NCI-H187 treated with DMSO at 0.1 percent for 48 hours (cell line): ENCODE data around the gene KCNJ1.

Experiments used
- DNase-seq: peaks from one replicate; lab custom pipeline; 2025; lab: John Stamatoyannopoulos, UW

Gene KCNJ1

DNA sequence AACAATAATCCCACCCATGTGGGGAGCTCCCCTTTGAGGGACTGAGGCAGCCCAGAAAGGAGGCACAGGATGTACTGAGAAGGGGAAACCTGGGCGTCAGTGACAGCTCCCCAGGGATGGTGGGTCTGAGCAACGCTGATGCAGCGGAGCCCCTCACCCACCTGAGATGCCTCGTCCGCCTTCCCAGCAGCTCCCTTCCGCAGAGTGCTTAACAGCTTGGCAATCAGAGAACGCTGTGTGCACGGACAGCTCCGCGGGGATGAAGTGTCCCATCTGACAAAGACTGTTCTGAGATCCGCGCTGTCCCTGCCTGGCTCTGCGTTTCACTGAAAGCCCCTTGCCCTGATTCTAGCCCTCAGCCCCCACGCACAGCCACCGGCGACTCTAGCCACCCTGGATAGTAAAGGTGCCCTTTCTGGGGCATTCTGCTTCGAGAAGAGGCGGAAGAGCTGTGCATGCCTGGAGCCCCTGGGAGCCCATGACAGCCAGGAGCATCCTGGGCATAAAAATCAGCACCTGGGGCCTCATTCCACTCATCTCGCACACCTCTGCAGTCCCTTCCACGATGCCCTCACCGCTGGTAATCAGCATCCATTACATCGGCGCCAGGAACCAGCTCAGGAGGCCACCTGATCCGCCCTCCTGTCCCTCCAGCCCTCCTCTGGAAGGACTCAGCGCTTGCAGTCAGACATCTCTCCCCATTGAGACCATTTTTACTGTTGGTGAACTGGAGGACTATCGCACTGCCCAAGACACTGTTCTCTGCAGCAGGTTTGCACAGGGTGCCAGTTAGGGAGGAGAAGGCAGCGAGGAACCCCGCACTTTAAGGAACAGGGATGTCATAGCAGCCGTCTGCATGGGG, 34.8 kb upstream of the KCNJ1 start:
- no peak for DNase-seq

DNA sequence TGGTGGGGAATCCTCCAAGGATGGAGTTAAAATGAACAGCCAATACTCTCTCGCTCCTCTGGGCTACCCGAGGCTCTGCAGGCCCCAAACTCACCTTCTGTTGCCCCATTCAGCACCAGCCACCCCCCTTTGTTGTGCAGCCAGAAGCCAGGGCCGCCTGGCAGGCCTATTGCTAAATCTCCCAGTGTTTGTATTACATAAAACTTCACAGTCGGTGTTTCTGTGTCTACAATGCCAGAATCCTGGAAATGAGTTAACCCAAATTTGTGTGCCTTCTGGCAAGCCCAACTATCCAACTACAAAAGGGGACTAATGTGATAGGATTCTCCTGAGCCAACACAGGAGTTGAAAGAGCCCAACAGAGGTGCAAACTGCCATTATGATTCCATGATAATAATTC, 33.4 kb upstream of the KCNJ1 start:
- DNase-seq = no peak

DNA sequence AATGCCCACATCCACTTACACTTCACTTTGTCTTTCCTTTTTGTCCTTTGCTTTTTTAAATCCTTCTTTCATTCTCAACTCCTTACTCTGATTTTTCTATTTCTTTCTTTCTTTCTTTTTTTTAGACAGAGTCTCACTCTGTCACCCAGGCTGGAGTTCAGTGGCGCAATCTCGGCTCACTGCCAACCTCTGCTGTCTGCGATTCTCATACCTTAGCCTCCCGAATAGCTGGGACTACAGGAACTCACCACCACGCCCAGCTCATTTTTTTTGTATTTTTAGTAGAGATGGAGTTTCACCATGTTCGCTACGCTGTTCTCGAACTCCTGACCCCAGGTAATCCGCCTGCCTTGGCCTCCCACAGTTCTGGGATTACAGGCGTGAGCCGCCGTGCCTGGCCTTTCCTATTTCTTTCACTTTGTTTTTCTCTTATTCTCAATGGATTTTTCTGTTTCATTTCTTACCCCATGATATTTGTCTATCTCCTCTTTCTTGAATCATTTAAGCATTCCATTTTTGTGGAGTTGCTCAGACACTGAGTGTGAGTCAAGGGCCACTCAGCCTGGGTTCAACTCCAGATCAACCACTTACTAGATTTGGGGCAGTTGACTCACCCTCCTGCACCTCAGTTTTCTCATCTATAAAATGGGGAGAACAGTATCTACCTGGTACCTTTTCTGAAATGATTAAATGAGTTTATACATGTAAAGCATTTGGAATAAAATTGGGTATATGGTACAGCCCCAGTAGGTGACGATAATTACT, 31.7 kb upstream of the KCNJ1 start:
- no peak for DNase-seq

DNA sequence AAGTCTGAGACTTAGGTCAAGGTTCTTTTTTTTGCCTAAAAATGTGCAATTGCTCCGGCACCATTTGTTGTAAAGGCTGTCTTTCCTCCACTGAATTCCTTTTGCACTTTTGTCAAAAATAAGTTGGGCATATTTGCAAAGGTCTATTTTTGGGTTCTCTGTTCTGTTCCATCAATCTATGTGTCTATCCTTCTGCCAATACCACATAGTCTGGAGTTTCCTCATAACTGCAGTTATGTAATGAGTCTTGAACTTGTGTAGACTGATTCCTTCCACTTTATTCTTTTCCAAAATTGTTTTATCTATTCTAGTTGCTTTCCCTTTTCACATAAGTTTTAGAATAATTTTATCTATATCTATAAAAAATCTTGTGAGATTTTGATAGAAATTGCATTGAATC, 30.7 kb upstream of the KCNJ1 start:
- DNase-seq = no peak

DNA sequence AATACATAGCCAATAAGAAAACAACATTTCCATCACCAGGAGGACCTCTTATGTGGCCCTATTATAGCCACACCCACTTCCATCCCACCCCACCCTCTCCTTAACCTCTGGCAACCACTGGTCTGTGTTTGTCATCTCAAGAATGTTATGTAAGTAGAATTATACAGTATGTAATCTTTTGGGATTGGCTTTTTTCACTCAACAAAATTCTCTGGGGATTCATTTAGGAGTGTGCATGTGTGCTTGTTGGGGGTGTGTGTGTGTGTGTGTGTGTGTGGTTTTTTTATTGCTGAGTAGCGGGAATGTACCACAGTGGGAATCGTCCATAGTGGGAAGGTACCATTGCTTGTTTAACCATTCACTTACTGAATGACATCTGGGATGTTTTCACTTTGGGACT, 29.3 kb upstream of the KCNJ1 start:
- DNase-seq = no peak

DNA sequence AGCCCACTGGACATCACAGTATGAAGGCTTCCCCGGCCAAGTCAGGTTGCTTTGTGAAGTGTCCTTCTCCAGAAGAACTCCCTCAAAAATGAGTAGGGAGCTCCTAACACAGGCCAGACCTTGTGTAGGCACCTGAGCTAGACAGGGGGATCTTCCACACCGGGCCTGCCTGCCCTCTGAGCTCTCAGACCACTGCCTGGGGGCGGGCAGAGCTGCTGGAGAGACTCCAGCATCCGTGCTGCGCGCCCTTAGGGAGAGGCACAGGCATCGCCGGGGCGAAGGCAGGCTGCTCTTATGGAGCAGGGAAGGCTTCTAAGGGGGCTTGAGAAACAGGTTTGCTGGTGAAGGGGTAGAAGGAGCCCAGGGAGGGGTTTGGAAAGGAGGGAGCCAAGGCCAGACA, 28.4 kb upstream of the KCNJ1 start:
- DNase-seq = no peak

DNA sequence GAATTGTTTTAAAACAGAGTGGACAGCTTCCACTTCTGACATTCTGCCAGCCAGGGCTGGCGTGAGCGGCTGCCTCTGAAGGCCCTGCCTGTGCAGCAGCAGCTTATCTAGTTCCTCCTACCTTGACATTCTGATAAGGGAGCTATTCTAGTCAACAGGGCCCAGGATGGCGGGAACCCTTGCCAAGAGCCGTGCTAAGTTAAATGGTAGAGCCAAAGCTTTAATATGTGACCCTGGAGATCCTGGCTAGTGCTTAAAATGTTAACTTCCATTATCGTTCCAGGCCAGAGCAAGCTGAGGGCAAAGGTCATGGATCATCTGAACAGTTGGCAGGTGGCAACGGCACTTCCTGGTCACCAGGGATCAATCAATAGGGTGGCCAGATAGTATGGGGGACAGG, 27.6 kb upstream of the KCNJ1 start:
- no peak for DNase-seq

DNA sequence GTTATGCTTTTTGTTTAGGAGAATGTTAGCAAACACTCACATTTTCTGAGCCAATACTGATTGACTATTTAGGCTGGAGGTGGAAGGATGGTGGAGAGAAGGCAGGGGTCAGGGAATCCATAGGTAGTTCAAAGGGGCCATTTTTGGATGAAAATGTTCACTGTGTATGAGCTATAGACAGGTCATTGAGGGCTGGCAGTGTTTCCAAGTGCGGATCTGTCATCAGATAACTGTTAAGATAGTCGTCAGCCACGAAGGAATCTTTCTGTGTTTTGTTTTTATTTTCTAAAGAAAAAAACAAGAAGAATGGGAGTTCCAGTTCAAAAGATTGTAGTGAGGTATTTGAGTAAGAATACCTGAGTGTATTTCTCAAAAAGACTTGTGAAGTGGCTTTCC, 27.2 kb upstream of the KCNJ1 start:
- no peak for DNase-seq

DNA sequence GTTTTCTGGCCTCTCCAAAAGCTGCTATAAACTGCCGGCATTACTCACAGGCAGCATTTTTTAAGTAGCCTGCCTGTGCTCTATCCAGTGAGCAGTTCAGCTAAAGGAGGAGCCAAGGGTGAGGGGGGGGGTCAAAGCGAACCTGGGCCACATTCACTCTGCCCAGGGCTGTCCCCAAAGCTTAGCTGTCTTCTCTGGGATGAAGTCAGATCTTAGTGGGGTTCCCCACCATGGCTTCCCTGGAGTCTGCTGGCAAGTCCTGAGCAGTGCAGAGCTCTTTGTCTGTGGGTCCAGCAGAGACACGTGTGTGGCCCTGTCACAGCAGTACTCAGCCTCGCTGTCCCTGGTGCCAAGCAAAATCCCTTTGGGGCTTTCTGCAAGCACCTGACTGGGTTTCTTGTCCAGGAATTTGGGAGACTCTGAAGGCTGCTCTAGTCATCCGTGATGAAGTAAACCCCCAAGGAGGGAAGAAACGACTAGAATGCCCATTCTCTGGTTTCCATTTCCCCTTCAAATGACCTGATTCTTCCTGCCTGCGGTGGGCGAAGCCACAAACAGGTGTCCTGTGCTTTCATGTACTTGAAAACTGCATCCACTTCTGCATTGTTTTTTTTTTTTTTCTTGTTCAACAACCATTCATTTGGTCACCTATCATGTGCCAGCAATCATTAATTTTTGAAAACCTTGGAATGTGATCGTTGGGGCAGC, 26.6 kb upstream of the KCNJ1 start:
- no peak for DNase-seq

DNA sequence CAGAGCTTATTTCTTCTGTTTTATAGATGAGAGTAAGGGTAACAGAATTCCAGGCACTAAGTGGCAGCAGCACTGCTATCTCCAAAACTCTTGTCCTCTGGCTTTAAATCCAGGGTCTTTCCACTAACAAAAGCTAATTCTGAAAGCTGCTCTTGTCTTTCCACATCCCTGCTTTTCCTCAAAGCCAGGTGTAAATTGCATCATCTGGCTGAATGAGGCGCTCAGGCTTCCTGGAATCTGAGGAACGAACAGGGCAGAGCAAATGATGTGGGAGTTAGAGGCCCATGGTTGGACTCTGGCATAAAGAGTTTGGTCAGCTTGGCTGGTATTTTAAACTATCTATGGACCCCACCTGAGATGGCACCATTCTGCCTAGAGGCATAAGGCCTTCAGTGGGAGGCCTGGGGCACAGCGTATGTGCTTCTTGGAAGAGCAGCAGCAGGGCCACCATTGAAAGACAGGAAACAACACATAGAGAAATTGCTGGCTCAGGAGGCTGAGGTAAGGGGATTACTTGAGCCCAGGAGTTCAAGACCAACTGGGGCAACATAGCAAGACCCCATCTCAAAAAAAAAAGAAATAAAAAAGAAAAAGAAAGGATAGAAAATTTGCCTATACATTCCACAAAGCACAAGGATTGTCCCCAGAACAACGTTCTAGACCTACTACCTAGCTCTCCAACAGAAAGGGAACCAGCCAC, 25.9 kb upstream of the KCNJ1 start:
- DNase-seq = no peak

DNA sequence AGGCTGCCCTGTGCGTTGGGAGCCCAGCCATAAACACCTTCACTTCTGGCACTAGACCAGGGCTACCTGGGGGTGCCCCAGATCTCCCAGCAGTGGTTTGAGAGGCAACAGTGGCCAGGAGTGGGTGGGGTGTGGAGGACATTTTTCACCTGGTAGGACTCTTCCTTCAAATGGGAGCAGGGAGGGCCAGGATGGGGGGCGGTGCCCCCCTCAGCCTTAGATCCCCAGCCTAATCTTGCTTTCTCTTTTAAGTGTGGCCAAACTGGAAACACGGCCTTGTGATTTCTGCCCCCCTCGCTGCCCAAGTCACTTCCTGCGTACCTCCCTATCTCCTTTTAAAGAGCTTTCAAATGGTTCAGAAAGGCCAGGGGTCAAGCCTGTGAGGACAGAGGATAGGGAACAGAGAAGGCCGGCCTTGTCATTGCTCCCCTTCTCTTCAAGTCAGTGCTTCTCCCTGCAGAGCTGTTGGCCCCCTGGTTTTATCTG, 24.9 kb upstream of the KCNJ1 start:
- no peak for DNase-seq

DNA sequence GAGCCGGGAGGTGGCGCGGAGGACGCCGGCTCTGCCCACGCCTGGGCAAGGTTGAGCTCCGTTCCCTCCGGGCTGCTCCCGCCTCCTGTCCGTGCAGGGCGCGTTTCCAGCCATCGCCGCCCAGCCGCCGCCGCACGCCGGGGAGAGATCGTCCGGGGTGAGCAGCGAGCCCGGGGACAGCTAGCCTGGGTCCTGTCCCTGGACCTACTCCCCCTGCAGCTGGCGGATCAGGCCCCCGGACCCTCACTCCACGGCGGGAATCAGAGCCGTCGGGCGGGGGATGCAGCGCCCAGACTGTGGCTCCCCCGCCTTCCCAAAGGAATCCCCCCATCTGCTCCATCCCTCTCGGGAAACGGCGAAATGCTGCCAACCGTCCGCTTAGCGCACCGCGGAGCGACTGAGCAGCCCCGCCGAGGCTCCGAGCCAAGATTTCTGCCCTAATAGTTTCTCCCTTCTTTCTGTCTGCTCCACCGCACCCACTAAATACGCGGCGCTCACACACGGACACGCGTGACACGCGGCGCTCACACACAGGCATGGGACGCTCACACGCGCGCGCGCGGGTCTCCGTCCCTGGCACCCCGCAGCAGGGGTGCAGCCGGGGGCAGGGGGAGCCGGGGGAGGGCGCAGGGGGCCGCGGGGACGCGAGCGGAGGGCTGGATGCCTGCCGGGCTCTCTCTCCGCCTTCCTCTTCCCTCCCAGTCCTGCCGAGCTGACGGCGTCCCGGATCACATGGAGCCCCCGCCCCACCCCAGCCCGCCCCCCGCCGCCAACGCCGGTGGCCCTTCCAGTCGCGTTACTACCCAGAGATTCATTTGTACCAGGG, 23.7 kb upstream of the KCNJ1 start, which contains the start of gene KCNJ5:
KCNJ5 (plus strand) TSS at position 814 of the 826 bp plus-strand sequence. CDS start 19,918 bp downstream, outside the sequence.
- DNase-seq = no peak

DNA sequence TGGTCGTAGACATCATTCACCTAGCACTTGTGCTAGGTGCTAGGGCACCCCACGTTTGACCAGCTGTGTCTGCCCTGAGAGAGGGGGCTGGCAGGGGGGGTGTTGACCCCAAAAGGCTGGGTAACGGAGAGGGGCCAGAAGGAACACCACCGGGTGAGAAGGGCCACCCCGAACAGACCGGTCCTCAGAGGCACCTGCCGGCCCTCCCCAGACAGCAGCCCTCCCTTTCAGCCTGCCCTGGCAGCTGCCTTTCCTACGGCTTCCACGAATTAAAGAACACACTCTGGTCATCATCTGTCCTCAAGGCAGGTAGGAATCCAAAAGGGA, 23.1 kb upstream of the KCNJ1 start:
- no peak for DNase-seq

DNA sequence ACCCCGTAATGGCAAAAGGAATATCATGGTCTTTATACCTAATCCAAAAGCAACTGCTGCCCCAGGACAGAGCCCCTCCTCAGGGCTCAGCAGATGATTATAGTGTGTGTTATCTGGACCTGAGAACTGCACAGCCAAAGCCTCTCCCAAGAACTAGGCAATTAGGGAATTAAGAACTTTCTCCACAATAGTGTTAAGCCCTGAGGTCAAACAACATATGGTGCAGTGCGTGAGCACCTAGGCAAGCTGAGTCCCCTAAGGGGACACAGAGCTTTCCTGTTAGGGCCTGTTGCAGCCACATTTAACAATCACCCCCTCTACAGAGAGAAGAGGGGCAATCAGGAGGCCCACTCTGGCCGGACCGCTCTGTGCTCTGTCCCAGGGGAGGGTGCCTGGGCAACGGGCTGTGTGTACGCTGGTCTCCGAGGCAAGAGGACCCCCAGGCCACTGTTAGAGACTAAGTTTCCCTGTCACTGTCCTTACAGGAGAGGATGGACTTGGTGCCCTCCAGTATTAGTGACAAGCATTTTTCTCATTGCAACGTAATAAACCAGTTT, 22.6 kb upstream of the KCNJ1 start:
- no peak for DNase-seq

DNA sequence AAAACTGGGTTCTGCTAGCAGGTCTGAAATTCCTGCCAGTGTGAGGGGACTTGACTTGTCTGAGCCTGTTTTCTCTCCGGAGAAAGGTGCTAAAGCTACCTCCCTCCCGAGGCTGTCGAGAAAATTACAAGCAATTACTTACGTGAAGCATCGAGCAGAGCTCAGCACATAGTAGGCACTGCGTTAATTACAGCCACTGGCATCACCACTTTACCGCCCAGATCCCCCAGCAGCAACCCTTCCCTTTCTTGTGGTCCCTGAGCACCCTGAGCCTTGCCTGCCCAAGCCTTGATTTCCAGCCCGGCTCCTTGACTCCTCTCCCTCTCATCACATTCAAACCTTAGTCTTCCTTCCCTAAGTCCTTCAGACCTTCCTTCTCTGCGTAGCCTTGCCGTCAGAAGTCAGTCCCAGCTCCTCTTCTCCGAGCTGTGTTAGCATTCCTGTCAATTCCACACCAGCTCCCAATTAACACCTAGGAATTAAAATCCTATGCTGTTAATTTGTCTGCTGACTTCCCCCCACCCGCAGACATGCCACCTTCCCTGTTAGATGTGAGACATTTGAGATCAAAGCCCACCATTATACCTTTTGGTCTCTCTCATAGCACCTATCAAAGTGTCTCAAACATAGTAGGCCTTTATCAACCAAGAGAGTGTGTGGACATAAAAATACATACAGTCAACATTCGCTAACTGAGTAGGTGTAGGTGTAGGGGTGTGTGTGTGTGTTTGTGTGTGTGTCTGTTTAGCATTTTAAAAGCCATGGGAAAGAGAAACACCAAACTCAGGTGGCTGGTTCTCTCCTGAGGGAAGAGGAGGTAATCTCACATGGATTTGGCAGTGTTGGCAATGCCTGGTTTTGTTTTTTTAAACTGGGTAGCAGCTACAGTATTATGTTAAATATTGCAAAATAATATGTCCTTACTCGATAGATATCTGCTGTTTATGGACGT, 21.2 kb upstream of the KCNJ1 start:
- DNase-seq = no peak

DNA sequence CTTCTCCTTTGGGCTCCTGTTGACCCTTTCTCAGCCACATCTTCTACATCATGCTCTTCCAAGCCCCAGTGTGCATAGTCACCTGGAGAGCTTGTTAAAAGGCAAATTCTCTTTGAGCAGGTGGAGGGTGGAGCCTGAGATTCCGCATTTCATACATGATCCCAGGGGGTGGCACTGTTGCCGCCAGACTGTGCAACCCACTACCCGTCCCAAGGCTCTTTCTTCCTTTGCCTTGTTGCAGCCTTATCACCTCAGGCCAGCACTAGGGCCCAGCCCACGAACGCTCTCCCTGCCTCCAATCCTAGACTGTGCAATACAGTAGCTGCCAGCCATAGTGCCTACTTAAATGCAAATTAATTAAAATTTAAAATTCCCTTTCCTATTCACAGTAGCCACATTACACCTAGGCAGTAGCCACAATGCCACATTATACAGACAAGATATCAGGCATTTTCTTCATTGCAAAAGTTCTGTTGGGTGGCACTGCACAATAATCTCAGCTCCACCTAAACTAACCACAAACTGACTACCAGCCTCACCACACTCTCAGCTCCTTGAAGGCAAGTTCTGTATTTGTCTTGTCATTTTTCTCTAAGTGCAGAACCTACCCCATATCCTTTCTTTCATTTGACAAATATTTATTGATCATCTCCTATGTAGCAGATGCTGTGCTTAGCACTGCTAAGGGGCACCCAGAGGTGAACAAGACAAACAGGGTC, 19.5 kb upstream of the KCNJ1 start:
- DNase-seq = no peak

DNA sequence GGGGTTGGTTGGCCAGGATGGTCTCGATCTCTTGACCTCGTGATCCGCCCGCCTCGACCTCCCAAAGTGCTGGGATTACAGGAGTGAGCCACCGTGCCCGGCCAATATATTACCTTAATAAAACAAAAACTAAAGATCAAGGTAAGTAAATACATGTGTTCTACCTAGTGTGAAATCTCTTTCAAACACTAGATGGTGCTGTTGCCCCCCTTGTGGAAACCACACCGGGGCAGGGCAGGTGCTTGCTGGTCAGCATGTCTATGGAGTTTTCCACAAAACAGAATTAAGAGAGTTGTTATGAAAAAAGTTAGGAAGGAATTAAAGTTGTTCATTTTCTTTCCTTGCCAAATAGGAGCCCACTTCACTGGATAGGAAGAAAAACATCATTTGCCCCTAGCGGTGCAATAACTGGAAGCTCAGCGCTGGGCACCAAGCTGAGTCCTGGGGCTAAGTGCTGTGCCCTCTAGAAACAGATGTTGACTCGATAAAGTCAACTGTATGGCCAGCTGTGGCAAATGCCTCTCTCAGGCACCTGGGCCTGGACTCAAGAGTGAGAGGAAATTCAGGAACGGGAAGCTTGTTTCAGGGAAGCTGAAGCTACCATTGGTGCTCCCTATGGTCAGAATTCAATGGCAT, 17.7 kb upstream of the KCNJ1 start:
- no peak for DNase-seq

DNA sequence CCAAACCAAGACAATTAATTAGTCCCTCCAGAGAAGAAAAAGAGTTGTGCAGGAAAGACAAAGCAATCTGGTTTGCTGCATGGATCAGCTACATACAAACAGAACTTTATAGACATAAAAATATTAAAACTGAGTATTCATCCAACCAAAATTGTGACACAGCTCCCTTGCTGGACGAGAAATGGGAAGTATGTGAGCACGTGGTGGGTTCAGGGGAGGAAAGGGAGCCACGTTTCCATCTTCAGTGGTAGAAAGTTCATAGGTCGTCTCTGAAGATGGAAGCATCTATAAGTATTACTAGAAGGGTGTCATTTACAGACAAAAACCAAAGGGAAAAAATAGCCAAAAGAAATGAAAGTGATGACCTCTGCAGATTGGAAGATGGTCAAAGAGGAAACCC, 17.0 kb upstream of the KCNJ1 start:
- no peak for DNase-seq

DNA sequence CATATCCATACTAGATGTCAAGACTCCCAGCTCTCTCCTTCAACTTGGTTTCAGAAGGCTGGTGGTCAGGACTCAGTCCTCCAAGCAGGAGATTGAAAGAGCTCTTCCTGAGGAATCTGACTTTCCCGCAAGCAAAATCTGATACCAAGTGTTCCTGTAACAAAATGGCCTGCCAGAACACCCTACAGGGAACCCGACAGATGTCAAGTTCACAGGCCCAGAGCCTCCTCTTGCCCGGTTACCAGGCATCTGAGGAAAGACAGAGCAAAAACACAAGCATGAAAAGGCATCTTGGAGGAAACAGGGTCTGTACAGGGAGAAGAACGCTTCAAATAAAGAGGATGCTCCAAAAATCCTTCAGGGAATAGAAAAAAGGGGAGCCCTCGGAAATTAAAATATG, 15.4 kb upstream of the KCNJ1 start:
- no peak for DNase-seq
